HFF-Myc (cell line): ENCODE measurements around the gene LSAMP.
A peak's percentile ranks its signal among the peaks of the same experiment; 100 is the strongest.

Experiments used
- DNase-seq: peaks from one replicate; pipeline ENCODE4 v3.0.0-alpha.2; 2011; ENCODE audit warnings: low read depth; ENCODE audit errors: extremely low read depth
- H3K4me3 ChIP-seq: replicated peaks from 2 replicates; pipeline ENCODE4 v1.5.1; 2011; ENCODE audit warnings: low read depth, mild to moderate bottlenecking, control low read depth, low read length
- TF ChIP-seq, protein P1 (sequence below): IDR thresholded peaks from 2 replicates; pipeline ENCODE4 v1.5.1; 2012; ENCODE audit warnings: mild to moderate bottlenecking, low read depth, low read length, control low read depth; ENCODE audit errors: missing control alignments

The LSAMP gene

DNA sequence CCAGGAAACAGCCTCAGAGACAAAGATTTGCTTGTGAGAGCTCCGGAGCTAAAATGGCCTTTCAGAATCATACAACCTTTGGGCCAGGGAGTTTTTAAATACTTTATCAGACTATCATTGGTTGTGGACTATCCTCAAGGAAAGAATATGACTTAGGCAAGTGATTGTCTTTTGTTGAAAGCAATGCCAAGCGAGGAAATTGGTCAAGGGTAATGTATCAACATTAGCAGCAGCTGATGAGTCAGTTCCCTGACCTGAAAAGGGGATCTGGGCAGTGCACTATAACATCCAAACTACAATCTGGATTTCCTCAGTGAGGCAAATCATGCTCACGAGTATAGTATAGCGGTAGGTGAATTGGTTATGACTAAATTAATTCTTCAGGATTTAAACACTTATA is 303.6 kb downstream of the LSAMP start:
- no peak for DNase-seq

DNA sequence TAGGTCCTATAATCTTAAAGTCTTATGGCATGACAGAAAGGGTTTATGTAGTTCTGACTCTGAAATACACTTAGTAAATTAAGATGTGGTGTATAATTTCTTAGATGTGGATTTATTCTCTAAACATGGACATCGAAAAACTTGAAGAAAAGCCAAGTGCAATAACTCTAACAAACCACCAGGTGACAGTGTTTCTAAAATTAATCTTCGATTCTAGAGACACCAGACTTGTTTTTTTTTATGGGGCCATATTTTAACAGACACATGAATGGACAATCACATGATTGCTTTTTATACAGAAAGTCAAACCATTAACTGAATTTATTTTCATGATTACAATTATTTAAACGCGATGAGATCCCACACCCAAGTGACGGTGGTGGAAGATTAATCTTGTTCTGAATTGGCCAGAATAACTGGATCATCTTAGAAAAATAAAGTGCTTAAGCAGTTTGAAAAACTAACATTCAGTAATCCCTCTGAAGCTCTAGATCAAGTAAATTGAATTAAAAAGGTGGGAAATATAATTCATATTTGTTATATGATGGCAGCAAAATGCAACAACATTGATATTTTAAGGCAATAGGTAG is 305.1 kb downstream of the LSAMP start:
- DNase-seq = peak; percentile 16
- H3K4me3 ChIP-seq = no peak overlapping the region
- TF ChIP-seq, protein P1, sequence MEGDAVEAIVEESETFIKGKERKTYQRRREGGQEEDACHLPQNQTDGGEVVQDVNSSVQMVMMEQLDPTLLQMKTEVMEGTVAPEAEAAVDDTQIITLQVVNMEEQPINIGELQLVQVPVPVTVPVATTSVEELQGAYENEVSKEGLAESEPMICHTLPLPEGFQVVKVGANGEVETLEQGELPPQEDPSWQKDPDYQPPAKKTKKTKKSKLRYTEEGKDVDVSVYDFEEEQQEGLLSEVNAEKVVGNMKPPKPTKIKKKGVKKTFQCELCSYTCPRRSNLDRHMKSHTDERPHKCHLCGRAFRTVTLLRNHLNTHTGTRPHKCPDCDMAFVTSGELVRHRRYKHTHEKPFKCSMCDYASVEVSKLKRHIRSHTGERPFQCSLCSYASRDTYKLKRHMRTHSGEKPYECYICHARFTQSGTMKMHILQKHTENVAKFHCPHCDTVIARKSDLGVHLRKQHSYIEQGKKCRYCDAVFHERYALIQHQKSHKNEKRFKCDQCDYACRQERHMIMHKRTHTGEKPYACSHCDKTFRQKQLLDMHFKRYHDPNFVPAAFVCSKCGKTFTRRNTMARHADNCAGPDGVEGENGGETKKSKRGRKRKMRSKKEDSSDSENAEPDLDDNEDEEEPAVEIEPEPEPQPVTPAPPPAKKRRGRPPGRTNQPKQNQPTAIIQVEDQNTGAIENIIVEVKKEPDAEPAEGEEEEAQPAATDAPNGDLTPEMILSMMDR = peak; percentile 67

More for the DNA sequence above, 303.6 kb downstream of the LSAMP start:
- H3K4me3 ChIP-seq = no peak overlapping the region
- TF ChIP-seq, protein P1 = no peak

DNA sequence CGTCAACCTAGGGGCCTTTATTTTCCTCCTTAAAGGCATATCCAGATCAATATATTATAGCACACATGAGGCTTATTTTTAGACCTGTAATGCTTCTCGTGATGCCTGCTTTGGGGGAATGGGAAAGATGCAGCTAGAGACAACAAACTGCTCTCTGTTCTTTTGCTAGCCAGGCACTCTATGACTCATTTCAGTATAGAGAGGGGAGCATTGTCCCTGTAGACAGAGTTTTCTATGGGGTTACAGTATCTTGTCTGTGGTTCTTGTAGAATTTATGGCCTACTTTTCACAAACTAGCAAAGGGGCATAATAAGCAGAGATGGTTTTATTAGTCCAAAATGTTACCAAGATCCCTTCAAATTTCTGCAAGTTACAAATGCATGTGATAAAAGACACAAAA is 305.6 kb downstream of the LSAMP start:
- no peak for DNase-seq
- TF ChIP-seq, protein P1 = no peak

DNA sequence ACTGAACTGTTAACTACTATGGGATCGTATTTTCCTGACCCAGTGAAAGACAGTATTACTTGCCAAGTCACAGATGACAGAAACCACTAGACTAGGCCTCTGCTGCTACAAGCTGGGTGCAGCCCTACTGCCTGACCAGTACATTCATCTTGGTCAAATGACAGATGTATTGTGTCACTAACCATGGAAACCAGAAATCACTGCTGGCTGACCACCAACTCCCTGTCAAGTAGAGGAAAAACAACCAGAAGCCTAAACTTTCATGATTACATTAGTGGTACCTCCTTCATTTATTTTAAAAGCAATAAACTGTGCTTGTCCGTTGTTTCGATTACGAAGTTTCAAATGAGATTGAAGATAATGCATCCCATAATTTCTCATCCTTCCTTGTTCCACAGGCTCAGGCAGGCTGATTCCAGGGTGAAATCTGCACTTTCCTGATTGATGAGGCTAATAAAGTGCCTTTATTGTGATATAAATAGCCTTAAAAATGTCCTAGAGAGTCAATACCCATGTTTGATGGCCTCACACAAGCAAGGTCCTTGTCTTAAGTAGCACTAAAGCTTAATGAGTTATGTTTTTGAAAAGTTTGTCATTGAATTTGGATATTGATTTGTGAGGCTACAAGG is 309.7 kb downstream of the LSAMP start:
- DNase-seq = peak; percentile 29
- H3K4me3 ChIP-seq = no peak overlapping the region
- TF ChIP-seq, protein P1 = no peak

More for the DNA sequence above, 305.6 kb downstream of the LSAMP start:
- no peak overlapping the region for H3K4me3 ChIP-seq

DNA sequence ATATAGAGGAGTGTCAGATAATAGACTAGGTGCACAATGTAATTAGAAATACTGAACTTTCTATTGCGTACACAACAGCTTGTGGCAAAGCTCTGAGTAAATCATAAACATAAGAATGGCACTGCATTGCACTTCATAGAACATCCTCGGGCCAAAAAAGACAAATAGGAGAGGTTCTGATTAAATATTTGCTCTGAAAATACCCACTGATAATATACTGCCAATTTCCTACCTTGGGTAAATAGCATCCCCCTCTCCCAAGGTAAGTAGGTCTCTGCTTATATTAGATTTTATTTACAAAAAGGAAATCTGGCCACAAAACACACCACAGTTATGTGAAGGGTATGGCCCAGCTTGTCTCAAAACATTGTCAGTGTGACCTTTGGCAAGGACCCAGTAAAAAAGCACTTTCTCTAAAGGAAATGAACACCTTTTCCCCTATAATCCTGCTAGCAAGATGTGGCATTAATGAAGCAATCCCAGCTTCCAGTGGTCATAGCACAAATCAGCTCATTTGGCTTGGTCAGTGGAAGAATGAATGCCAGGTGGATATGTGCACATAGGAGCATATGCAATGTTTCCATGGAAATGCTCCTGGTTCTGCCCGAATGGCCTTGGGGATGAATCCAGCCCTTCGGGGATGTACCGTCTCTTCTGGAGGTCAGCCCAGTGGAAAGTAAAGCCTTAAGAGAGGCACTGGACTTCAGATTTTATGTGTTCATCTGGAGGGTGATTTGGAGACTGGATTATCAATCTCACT is 315.9 kb downstream of the LSAMP start:
- no peak overlapping the region for H3K4me3 ChIP-seq
- no peak for DNase-seq
- TF ChIP-seq, protein P1 = no peak

DNA sequence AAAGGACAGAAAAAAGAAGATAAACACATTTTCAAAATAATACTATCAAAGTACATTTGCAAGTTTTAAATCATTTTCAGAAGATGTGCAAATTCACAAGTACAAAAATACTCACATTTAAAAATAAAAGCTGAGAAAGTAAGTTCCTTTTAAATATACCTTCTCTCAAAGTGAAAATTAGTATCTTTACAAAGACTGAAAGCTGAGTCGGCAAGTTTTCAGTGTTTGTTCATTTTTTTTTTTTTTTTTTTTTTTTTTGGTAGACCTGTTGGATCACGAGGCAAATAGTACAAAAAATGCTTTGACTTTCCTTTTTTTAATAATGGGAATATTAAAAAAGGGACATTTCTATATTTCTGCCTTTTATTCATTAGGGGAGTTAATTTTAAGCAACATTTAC is 317.8 kb downstream of the LSAMP start:
- TF ChIP-seq, protein P1 = no peak
- DNase-seq = no peak
- no peak overlapping the region for H3K4me3 ChIP-seq
